ENCODE results near the gene GPR37L1.

DNA sequence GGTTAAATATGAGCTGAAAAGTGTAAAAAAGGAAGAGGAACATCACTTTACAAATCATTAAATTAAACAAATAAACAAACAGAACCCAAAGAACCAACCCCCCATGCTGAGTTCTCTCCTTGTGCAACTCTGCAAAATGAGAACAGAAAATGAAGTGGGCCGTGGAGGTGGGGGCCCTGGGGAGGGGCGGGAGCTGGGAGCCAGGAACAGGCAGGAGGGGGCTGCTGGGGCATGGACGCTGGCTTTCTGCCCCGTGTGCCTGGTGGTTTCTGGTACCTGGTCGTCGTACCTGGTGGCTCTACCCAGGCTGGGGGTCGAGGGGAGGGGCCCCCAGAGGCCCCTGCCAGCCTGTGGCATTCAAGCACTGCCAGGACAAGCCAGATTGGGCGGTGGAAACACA lies 10.8 kb downstream of the GPR37L1 start:
- no peak for TF ChIP-seq POLR2A (IDR thresholded peaks at IDR 0.05)
- TF ChIP-seq, protein P1, sequence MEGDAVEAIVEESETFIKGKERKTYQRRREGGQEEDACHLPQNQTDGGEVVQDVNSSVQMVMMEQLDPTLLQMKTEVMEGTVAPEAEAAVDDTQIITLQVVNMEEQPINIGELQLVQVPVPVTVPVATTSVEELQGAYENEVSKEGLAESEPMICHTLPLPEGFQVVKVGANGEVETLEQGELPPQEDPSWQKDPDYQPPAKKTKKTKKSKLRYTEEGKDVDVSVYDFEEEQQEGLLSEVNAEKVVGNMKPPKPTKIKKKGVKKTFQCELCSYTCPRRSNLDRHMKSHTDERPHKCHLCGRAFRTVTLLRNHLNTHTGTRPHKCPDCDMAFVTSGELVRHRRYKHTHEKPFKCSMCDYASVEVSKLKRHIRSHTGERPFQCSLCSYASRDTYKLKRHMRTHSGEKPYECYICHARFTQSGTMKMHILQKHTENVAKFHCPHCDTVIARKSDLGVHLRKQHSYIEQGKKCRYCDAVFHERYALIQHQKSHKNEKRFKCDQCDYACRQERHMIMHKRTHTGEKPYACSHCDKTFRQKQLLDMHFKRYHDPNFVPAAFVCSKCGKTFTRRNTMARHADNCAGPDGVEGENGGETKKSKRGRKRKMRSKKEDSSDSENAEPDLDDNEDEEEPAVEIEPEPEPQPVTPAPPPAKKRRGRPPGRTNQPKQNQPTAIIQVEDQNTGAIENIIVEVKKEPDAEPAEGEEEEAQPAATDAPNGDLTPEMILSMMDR (IDR thresholded peaks at IDR 0.05) = no peak
